ENCODE results near the gene RAB25.

The RAB25 gene

GRCh38 chr1:156082309-156083091 lies 21.5 kb downstream of the RAB25 start, which contains the start of gene MEX3A (continued):
- TF ChIP-seq ZNF518A (tag by site-specific recombination; conservative IDR thresholded peaks at IDR 0.05; ENCODE audit: low read depth) = 0 out of 2 replicates have a peak, but pooled peaks have one; percentile 19
- TF ChIP-seq ZNF354C (tag by site-specific recombination; IDR thresholded peaks at IDR 0.05; ENCODE audit: borderline replicate concordance, low read depth) = no peak
- peak; percentile 87 for TF ChIP-seq KLF10 (tag by site-specific recombination; IDR thresholded peaks at IDR 0.05)
- peak; percentile 69; the same call in 1 of the 2 replicates for TF ChIP-seq ZNF660 (tag by site-specific recombination; IDR thresholded peaks at IDR 0.05)
- peak; percentile 42; the same call in 1 of the 2 replicates for TF ChIP-seq KLF16 (tag by site-specific recombination; IDR thresholded peaks at IDR 0.05)
- no peak for TF ChIP-seq BCL6B (tag by site-specific recombination; IDR thresholded peaks at IDR 0.05)
- no peak for TF ChIP-seq PRDM4 (tag by site-specific recombination; IDR thresholded peaks at IDR 0.05)
- TF ChIP-seq HOXA7 (CRISPR knock-in tag; IDR thresholded peaks at IDR 0.05; ENCODE audit: borderline replicate concordance) = no peak
- peak; percentile 94 for TF ChIP-seq ZBTB17 (tag by site-specific recombination; IDR thresholded peaks at IDR 0.05)
- TF ChIP-seq KLF9 (tag by site-specific recombination; IDR thresholded peaks at IDR 0.05; ENCODE audit: low read depth) = peak; percentile 81
- no peak for TF ChIP-seq ATF2 (tag by site-specific recombination; IDR thresholded peaks at IDR 0.05; ENCODE audit: low read depth)
- no peak for TF ChIP-seq ZNF23 (tag by site-specific recombination; IDR thresholded peaks at IDR 0.05; ENCODE audit: borderline replicate concordance)
- TF ChIP-seq ZNF266 (tag by site-specific recombination; IDR thresholded peaks at IDR 0.05; ENCODE audit: low read depth) = no peak
- TF ChIP-seq ZNF510 (tag by site-specific recombination; IDR thresholded peaks at IDR 0.05; ENCODE audit: insufficient replicate concordance) = no peak
- TF ChIP-seq ZNF394 (tag by site-specific recombination; IDR thresholded peaks at IDR 0.05; ENCODE audit: borderline replicate concordance) = peak; percentile 22; the same call in 1 of the 2 replicates
- peak; percentile 34; the same call in 1 of the 2 replicates for TF ChIP-seq ZNF561 (tag by site-specific recombination; IDR thresholded peaks at IDR 0.05; ENCODE audit: borderline replicate concordance)
- TF ChIP-seq MYNN (tag by site-specific recombination; IDR thresholded peaks at IDR 0.05; ENCODE audit: borderline replicate concordance) = no peak
- TF ChIP-seq ZNF341 (tag by site-specific recombination; IDR thresholded peaks at IDR 0.05; ENCODE audit: low read depth) = peak; percentile 47
- TF ChIP-seq ZNF777 (tag by site-specific recombination; IDR thresholded peaks at IDR 0.05; ENCODE audit: borderline replicate concordance) = no peak
- peak; percentile 100 for TF ChIP-seq ZBTB48 (tag by site-specific recombination; IDR thresholded peaks at IDR 0.05)
- TF ChIP-seq ZNF366 (tag by site-specific recombination; conservative IDR thresholded peaks at IDR 0.05) = no peak
- TF ChIP-seq ZNF76 (tag by site-specific recombination; IDR thresholded peaks at IDR 0.05; ENCODE audit: borderline replicate concordance, low read depth) = peak; percentile 95
- no peak for TF ChIP-seq ZNF132 (tag by site-specific recombination; IDR thresholded peaks at IDR 0.05; ENCODE audit: borderline replicate concordance)
- peak; percentile 47; the same call in 1 of the 2 replicates for TF ChIP-seq ZFP69B (tag by site-specific recombination; IDR thresholded peaks at IDR 0.05)

All from HEK293 (cell line).